K562 (cell line): ENCODE data around the gene TGFBR3L. TPM values are rescaled to one million over a fixed set of nuclear protein-coding genes. Genes with fewer than 3 reads are reported as not detected.

Experiments
- ATAC-seq: fragments of 200-7000 bp; cut with Tn5 transposase; 3 replicates; pipeline ENCODE4 v1.9.1; 2020; ENCODE audit warnings: moderate library complexity
- BruUV-seq: library from RNA; stranded (reverse); fragments of 400-500 nt; replicated peaks from 2 replicates; lab custom pipeline; 2021; lab: Mats Ljungman, UMichigan
- CTCF ChIA-PET: fragments of 300-600 bp; formaldehyde crosslinking; extraction: SDS; loops from one replicate; lab custom pipeline; 2021; ENCODE audit warnings: low intra/inter-chr PET ratio; lab: Yijun Ruan, JAX
- POLR2A ChIA-PET: fragments of 300-600, 350-650 bp; sonication (Branson Sonifier 250); formaldehyde crosslinking; extraction: SDS; loops from one replicate; lab custom pipeline; 2021; ENCODE audit warnings: antibody characterized with exemption, inconsistent platforms; lab: Yijun Ruan, JAX
- DNase-seq, 4 experiments: peaks; one replicate each; pipeline versions ENCODE4 v3.0.0 to v3.0.0-alpha.2; 2011 to 2018; ENCODE audit warnings: low spot score in 3 of 4, mixed read lengths in 3 of 4; ENCODE audit errors: extremely low read depth in 1 of 4
- FAIRE-seq: peaks from 2 replicates; lab custom pipeline; 2011; peaks lifted over from hg19 to GRCh38; lab: Jason Lieb, UNC
- H2AFZ ChIP-seq: 2 replicates; pipeline ENCODE4 v1.6.0; 2011; ENCODE audit warnings: low read depth, low read length, control low read depth, inconsistent platforms
- H3K27ac ChIP-seq: fragments of 200-600 bp; 3 replicates; pipeline ENCODE4 v1.8.0; 2011; ENCODE audit warnings: low read depth, mild to moderate bottlenecking, control low read depth, inconsistent platforms, low read length, moderate library complexity, mixed read lengths; ENCODE audit errors: extremely low read depth
- H3K27me3 ChIP-seq, 2 experiments: fragments of 300-600 bp in 1 of 2; 2 replicates in 1 of 2; 3 replicates in 1 of 2; pipeline versions ENCODE4 v1.6.0 to v1.8.0; 2011; ENCODE audit warnings: inconsistent platforms in 2 of 2, low read length in 2 of 2, mild to moderate bottlenecking in 1 of 2, mixed read lengths in 1 of 2, moderate library complexity in 1 of 2; ENCODE audit not compliant: control insufficient read depth in 2 of 2, insufficient read depth in 2 of 2
- H3K36me3 ChIP-seq: fragments of 300-600 bp; 3 replicates; pipeline ENCODE4 v1.8.0; 2011; ENCODE audit warnings: mild to moderate bottlenecking, low read length, inconsistent platforms; ENCODE audit not compliant: control insufficient read depth, insufficient read depth
- H3K4me1 ChIP-seq, 2 experiments: fragments of 200-600 bp in 1 of 2; replicated peaks in 1 of 2; 2 replicates in 1 of 2; 3 replicates in 1 of 2; pipeline versions ENCODE4 v1.5.1 to v1.8.0; 2011; ENCODE audit warnings: inconsistent platforms in 2 of 2, low read length in 2 of 2, mild to moderate bottlenecking in 1 of 2, mixed read lengths in 1 of 2, moderate library complexity in 1 of 2; ENCODE audit not compliant: control insufficient read depth in 2 of 2, insufficient read depth in 2 of 2
- H3K4me2 ChIP-seq: 2 replicates; pipeline ENCODE4 v1.6.1; 2011; ENCODE audit warnings: low read length, control low read depth, inconsistent platforms, mixed read lengths; ENCODE audit not compliant: insufficient read depth
- H3K4me3 ChIP-seq: fragments of 200-600 bp; sonication (generic), shearing (Covaris generic); 2 replicates; pipeline ENCODE4 v1.5.1; 2016; ENCODE audit warnings: control low read depth, inconsistent platforms
- H3K79me2 ChIP-seq: fragments of 200-600 bp; 3 replicates; pipeline ENCODE4 v1.8.0; 2011; ENCODE audit warnings: low read length, inconsistent platforms; ENCODE audit not compliant: control insufficient read depth, insufficient read depth
- H3K9ac ChIP-seq, 2 experiments: 2 replicates each; pipeline versions ENCODE4 v1.6.0 to v1.6.1; 2011; ENCODE audit warnings: low read depth in 2 of 2, low read length in 2 of 2, control low read depth in 1 of 2, inconsistent platforms in 1 of 2, mild to moderate bottlenecking in 1 of 2, mixed read lengths in 1 of 2; ENCODE audit not compliant: insufficient read depth in 1 of 2
- H3K9me1 ChIP-seq: one replicate; pipeline ENCODE4 v1.6.0; 2011; ENCODE audit warnings: inconsistent platforms, mild to moderate bottlenecking, low read length, moderate library complexity; ENCODE audit not compliant: control insufficient read depth, insufficient read depth
- H3K9me3 ChIP-seq: replicated peaks from 2 replicates; pipeline ENCODE4 v1.5.1; 2011; ENCODE audit warnings: low read depth, low read length, inconsistent platforms; ENCODE audit not compliant: control insufficient read depth, insufficient read depth
- H4K20me1 ChIP-seq: replicated peaks from 2 replicates; pipeline ENCODE4 v1.6.1; 2011; ENCODE audit warnings: low read length, inconsistent platforms, mixed read lengths; ENCODE audit not compliant: control insufficient read depth, insufficient read depth
- NCOA1 ChIP-seq: fragments of 450-650 bp; IDR thresholded peaks from 2 replicates; pipeline ENCODE4 v1.6.1; 2016; ENCODE audit warnings: low read depth
- RNF2 ChIP-seq: sonication (generic); IDR thresholded peaks from 2 replicates; pipeline ENCODE4 v1.6.1; 2016
- SMARCA5 ChIP-seq: fragments of 450-650 bp; IDR thresholded peaks from 2 replicates; pipeline ENCODE4 v1.6.1; 2016
- ZKSCAN1 ChIP-seq: fragments of 150-350 bp; IDR thresholded peaks from 2 replicates; pipeline ENCODE4 v1.6.1; 2016; ENCODE audit warnings: low read depth, low read length
- ZNF347 ChIP-seq: fragments of 450-650 bp; formaldehyde crosslinking; IDR thresholded peaks from 2 replicates; pipeline ENCODE4 v1.4.0; 2020; ENCODE audit warnings: low read depth, mild to moderate bottlenecking, moderate library complexity
- ZNF407 ChIP-seq: fragments of 450-650 bp; IDR thresholded peaks from 2 replicates; pipeline ENCODE4 v1.6.1; 2016; ENCODE audit warnings: low read depth
- WGBS: fragments of 100-300 bp; shearing (Covaris generic); methylation state at CpG from one replicate; pipeline ENCODE4 v1.1.6; 2016; ENCODE audit warnings: low coverage, mixed read lengths; ENCODE audit not compliant: insufficient coverage; ENCODE audit errors: missing lambda C conversion rate; 5-methylcytosine and 5-hydroxymethylcytosine counted together
- in situ Hi-C: fragments of 300-500 bp; cut with MboI; formaldehyde crosslinking; loops from 4 replicates; pipeline ENCODE4 v1.15.0; 2018; ENCODE audit warnings: inconsistent platforms, mixed read lengths
- intact Hi-C: fragments of 100-400 bp; cut with micrococcal nuclease; formaldehyde crosslinking; loops from 2 replicates; pipeline ENCODE4 v1.14.2; 2022
- polyA plus RNA-seq, 8 experiments: library from polyadenylated mRNA; depleted of rRNA in 4 of 8; stranded (reverse) in 5 of 8; unstranded in 3 of 8; fragments of >200 nt; fragmentation: Nextera tagmentation in 2 of 8; fragmentation: Illumina TruSeq in 1 of 8; extraction: Ambion mirVana in 2 of 8; extraction: Trizol in 1 of 8; gene quantifications; 2 replicates each; pipeline versions ENCODE4 v1.2.1 to v1.2.3, GENCODE V29; 2011 to 2014; ENCODE audit warnings: inconsistent platforms in 1 of 8, missing spikeins in 1 of 8
- total RNA-seq, 7 experiments: library from RNA; depleted of rRNA in 6 of 7; stranded (reverse); fragments of >200 nt in 6 of 7; fragmentation: Illumina TruSeq in 2 of 7; extraction: Trizol in 2 of 7; gene quantifications; 2 replicates each; pipeline versions ENCODE4 v1.2.1 to v1.2.3, GENCODE V29; 2011 to 2021; ENCODE audit warnings: low replicate concordance in 1 of 7
- TF ChIP-seq, protein P1 (sequence below): IDR thresholded peaks from 2 replicates; pipeline ENCODE4 v1.6.1; 2011; ENCODE audit warnings: borderline replicate concordance, low read depth, mild to moderate bottlenecking, moderate library complexity, low read length; ENCODE audit not compliant: insufficient read depth, poor library complexity, severe bottlenecking
- TF ChIP-seq, protein P2 (sequence below): fragments of 450-650 bp; IDR thresholded peaks from 2 replicates; pipeline ENCODE4 v1.6.1; 2016; ENCODE audit warnings: borderline replicate concordance

TGFBR3L gene
- total and polyA plus RNA-seq, 9 of the 15 experiments (the other 6 are each of a cell fraction or from before 2014, with no cell fraction given), result not detected

GRCh38 chr19:7932276-7932929 is 17.8 kb downstream of the TGFBR3L start:
- Histone ChIP-seq H2AFZ (no peak overlapping the region), H3K36me3 (peaks cover 84% of the 10 kb centered on the region; the same call in 2 of the 3 replicates), H3K4me1 (peaks cover 0 to 56% of the 10 kb centered on the region in 2 experiments; a peak in 3 of 5 replicates), H3K9me1 (no peaks in the 10 kb centered on the region), H4K20me1 (peaks cover 14% of the 10 kb centered on the region), H3K4me2 (no peak overlapping the region), H3K79me2 (peaks cover 2% of the 10 kb centered on the region; the same call in 1 of the 3 replicates), H3K9me3 (no peaks in the 10 kb centered on the region), H3K4me3 (no peak overlapping the region), H3K9ac (no peak overlapping the region; a peak in 1 of 4 replicates), H3K27ac (no peak overlapping the region), H3K27me3 (no peaks in the 10 kb centered on the region)
- in situ Hi-C loops, result no loop called here
- WGBS, result 86% methylated on average over 20 of the region's 32 CpGs
- DNase-seq (no peak), ATAC-seq (no peak), FAIRE-seq (no peak)
- CTCF ChIA-PET, result no interaction called here
- POLR2A ChIA-PET, result interaction anchor here (1.1 to 3.3 kb wide), 2 partner anchors 10 to 11 kb away, joined by 4 to 27 read pairs; partner anchors contain the start of gene TIMM44
- TF ChIP-seq SMARCA5 (no peak), ZNF407 (no peak), ZNF347 (no peak), NCOA1 (no peak), ZKSCAN1 (no peak), RNF2 (no peak)
- TF ChIP-seq, protein P1, sequence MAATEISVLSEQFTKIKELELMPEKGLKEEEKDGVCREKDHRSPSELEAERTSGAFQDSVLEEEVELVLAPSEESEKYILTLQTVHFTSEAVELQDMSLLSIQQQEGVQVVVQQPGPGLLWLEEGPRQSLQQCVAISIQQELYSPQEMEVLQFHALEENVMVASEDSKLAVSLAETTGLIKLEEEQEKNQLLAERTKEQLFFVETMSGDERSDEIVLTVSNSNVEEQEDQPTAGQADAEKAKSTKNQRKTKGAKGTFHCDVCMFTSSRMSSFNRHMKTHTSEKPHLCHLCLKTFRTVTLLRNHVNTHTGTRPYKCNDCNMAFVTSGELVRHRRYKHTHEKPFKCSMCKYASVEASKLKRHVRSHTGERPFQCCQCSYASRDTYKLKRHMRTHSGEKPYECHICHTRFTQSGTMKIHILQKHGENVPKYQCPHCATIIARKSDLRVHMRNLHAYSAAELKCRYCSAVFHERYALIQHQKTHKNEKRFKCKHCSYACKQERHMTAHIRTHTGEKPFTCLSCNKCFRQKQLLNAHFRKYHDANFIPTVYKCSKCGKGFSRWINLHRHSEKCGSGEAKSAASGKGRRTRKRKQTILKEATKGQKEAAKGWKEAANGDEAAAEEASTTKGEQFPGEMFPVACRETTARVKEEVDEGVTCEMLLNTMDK, result no peak
- TF ChIP-seq, protein P2, sequence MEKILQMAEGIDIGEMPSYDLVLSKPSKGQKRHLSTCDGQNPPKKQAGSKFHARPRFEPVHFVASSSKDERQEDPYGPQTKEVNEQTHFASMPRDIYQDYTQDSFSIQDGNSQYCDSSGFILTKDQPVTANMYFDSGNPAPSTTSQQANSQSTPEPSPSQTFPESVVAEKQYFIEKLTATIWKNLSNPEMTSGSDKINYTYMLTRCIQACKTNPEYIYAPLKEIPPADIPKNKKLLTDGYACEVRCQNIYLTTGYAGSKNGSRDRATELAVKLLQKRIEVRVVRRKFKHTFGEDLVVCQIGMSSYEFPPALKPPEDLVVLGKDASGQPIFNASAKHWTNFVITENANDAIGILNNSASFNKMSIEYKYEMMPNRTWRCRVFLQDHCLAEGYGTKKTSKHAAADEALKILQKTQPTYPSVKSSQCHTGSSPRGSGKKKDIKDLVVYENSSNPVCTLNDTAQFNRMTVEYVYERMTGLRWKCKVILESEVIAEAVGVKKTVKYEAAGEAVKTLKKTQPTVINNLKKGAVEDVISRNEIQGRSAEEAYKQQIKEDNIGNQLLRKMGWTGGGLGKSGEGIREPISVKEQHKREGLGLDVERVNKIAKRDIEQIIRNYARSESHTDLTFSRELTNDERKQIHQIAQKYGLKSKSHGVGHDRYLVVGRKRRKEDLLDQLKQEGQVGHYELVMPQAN, result no peak
- intact Hi-C loops, result no loop called here
- no TSS peak for BruUV-seq
